ENCODE measurements around the gene LYPLA2.
"Not testable (repeated sequence)": the region's sequence is repeated elsewhere in the genome, so short reads cannot be mapped to it uniquely, and the experiment has no call there.

LYPLA2 gene

DNA sequence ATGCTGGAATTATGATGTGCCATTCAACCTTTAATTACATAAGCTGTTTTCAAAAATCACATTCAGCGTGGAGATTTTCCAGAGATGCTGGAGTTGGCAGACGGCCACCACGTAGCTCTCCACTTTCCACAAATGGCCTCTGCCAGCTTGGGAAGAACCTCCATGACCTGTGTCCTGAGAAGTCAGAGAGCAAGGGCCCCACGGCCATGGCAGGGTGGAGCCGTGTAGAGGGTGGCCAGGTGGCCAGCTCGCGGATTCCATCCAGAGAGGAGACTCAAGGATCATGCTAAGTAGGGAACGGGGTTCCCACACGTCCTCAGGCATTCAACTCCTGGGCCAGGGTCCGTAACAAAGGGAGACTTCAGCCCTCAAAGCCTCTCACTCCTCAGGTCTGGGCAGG lies 10.9 kb downstream of the LYPLA2 start:
- H3K27ac ChIP-seq (ENCODE audit: low read depth, low read length), result no peak overlapping the region
- H4K20me1 ChIP-seq (ENCODE audit: control insufficient read depth, insufficient read depth, low read depth, low read length), result no peaks in the 10 kb centered on the region
- H3F3A ChIP-seq (ENCODE audit: control insufficient read depth, insufficient read depth), result no peaks in the 10 kb centered on the region
- H3K9me2 ChIP-seq (replicated peaks; ENCODE audit: control insufficient read depth, low read length), result no peaks in the 10 kb centered on the region
- peaks cover 9% of the 10 kb centered on the region for H3K79me2 ChIP-seq (ENCODE audit: control insufficient read depth, low read length)
- H3K27me3 ChIP-seq (ENCODE audit: control insufficient read depth, low read length), result no peaks in the 10 kb centered on the region
- peaks cover 14% of the 10 kb centered on the region for H3K36me3 ChIP-seq (ENCODE audit: control insufficient read depth, low read length)
- H3K4me2 ChIP-seq (ENCODE audit: low read length), result peak overlapping the region; percentile 98
- TF ChIP-seq EZH2phosphoT487 (IDR thresholded peaks at IDR 0.05; ENCODE audit: borderline replicate concordance, low read length) (no peak), CTCF (IDR thresholded peaks at IDR 0.05; ENCODE audit: low read depth, low read length, poor library complexity, severe bottlenecking) (no peak)
- H3K9me3 ChIP-seq (ENCODE audit: control insufficient read depth, insufficient read depth, low read length), result no peaks in the 10 kb centered on the region
- H3K4me3 ChIP-seq (ENCODE audit: low read length), result no peak overlapping the region; the same call in 1 of the 2 replicates
- H3K4me1 ChIP-seq (ENCODE audit: control insufficient read depth, low read length), result peaks cover 17% of the 10 kb centered on the region

DNA sequence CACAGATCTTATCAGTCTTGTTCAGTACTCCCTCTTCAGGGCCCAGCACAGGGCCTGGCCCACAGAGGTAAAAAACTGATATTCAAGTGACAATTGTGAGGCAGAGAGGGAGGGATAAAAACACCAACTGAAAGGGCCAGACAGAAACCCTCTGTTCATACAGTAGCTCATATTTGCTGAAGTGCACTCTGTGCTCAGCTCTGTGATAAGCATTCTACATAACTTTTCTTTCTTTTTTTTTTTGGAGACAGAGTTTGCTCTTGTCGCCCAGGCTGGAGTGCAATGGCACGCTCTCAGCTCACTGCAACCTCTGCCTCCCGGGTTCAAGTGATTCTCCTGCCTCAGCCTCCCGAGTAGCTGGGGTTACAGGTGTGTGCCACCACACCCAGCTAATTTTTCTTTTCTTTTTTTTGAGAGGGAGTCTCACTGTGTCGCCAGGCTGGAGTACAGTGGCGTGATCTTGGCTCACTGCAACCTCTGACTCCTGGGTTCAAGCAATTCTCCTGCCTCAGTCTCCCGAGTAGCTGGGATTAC lies 11.9 kb downstream of the LYPLA2 start:
- not testable (repeated sequence) for H3K4me3 ChIP-seq (ENCODE audit: low read length)

GRCh38 chr1:23803674-23804073 lies 12.7 kb downstream of the LYPLA2 start:
- Histone ChIP-seq H3K27me3 (ENCODE audit: control insufficient read depth, low read length) (no peaks in the 10 kb centered on the region), H3K4me1 (ENCODE audit: control insufficient read depth, low read length) (peaks cover 21% of the 10 kb centered on the region)

More for the DNA sequence above, 11.9 kb downstream of the LYPLA2 start:
- H3K9me2 ChIP-seq (replicated peaks; ENCODE audit: control insufficient read depth, low read length); H3K27me3 ChIP-seq (ENCODE audit: control insufficient read depth, low read length); H3K27ac ChIP-seq (ENCODE audit: low read depth, low read length); H3K79me2 ChIP-seq (ENCODE audit: control insufficient read depth, low read length); H3K9me3 ChIP-seq (ENCODE audit: control insufficient read depth, insufficient read depth, low read length); H3K4me2 ChIP-seq (ENCODE audit: low read length); H3F3A ChIP-seq (ENCODE audit: control insufficient read depth, insufficient read depth); H4K20me1 ChIP-seq (ENCODE audit: control insufficient read depth, insufficient read depth, low read depth, low read length): not testable (repeated sequence)
- peaks cover 10% of the 10 kb centered on the region for H3K36me3 ChIP-seq (ENCODE audit: control insufficient read depth, low read length)
- peaks cover 21% of the 10 kb centered on the region for H3K4me1 ChIP-seq (ENCODE audit: control insufficient read depth, low read length)

More at GRCh38 chr1:23803674-23804073, 12.7 kb downstream of the LYPLA2 start:
- TF ChIP-seq EZH2phosphoT487 (IDR thresholded peaks at IDR 0.05; ENCODE audit: borderline replicate concordance, low read length) (no peak), CTCF (IDR thresholded peaks at IDR 0.05; ENCODE audit: low read depth, low read length, poor library complexity, severe bottlenecking) (no peak)
- Histone ChIP-seq H3F3A (ENCODE audit: control insufficient read depth, insufficient read depth) (no peaks in the 10 kb centered on the region), H3K9me2 (replicated peaks; ENCODE audit: control insufficient read depth, low read length) (no peaks in the 10 kb centered on the region), H3K36me3 (ENCODE audit: control insufficient read depth, low read length) (peaks cover 5% of the 10 kb centered on the region; the same call in 1 of the 2 replicates), H3K4me2 (ENCODE audit: low read length) (no peak overlapping the region), H3K9me3 (ENCODE audit: control insufficient read depth, insufficient read depth, low read length) (no peaks in the 10 kb centered on the region), H3K27ac (ENCODE audit: low read depth, low read length) (no peak overlapping the region), H3K4me3 (ENCODE audit: low read length) (no peak overlapping the region), H3K79me2 (ENCODE audit: control insufficient read depth, low read length) (peaks cover 9% of the 10 kb centered on the region), H4K20me1 (ENCODE audit: control insufficient read depth, insufficient read depth, low read depth, low read length) (no peaks in the 10 kb centered on the region)

All from DOHH2 (cell line).